LNCaP clone FGC (cell line): ENCODE results near the gene ELOVL7.

Experiments used
- DNase-seq: peaks from one replicate; pipeline ENCODE4 v3.0.0-alpha.2; 2011; ENCODE audit warnings: low read depth
- H3K4me3 ChIP-seq: 2 replicates; pipeline ENCODE4 v1.5.1; 2011; ENCODE audit warnings: mild to moderate bottlenecking, low read depth, low read length, control low read depth
- CTCF ChIP-seq: IDR thresholded peaks from 2 replicates; pipeline ENCODE4 v1.5.1; 2012; ENCODE audit warnings: mild to moderate bottlenecking; ENCODE audit not compliant: control insufficient read depth, insufficient read depth; ENCODE audit errors: extremely low read depth

The ELOVL7 gene

DNA sequence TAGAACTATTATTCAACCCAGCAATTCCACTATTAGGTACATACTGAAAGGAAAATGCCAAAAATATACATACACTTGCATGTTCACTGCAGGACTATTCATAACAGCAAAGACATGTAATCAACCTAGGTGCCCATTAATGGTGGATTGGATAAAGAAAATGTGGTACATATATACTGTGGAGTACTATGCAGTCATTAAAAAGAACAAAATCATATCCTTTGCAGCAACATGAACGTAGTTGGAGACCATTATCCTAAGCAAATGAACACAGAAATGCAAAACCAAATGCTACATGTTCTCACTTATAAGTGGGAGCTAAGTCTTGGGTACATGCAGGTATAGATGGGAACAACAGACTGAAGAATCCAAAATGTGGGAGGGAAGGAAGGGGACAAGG is 67.7 kb downstream of the ELOVL7 start:
- no peak for DNase-seq

GRCh38 chr5:60765019-60765709 is 78.9 kb downstream of the ELOVL7 start:
- DNase-seq = no peak
- H3K4me3 ChIP-seq = no peak overlapping the region
- TF ChIP-seq CTCF = no peak

More for the DNA sequence above, 67.7 kb downstream of the ELOVL7 start:
- TF ChIP-seq CTCF = no peak
- no peak overlapping the region for H3K4me3 ChIP-seq

- H3K4me3 ChIP-seq = no peak overlapping the region
- DNase-seq = no peak
- TF ChIP-seq CTCF = no peak
Observed at GRCh38 chr5:60763061-60763460, 81.0 kb downstream of the ELOVL7 start.

GRCh38 chr5:60754495-60754894 is 89.6 kb downstream of the ELOVL7 start:
- TF ChIP-seq CTCF = no peak
- no peak overlapping the region for H3K4me3 ChIP-seq

DNA sequence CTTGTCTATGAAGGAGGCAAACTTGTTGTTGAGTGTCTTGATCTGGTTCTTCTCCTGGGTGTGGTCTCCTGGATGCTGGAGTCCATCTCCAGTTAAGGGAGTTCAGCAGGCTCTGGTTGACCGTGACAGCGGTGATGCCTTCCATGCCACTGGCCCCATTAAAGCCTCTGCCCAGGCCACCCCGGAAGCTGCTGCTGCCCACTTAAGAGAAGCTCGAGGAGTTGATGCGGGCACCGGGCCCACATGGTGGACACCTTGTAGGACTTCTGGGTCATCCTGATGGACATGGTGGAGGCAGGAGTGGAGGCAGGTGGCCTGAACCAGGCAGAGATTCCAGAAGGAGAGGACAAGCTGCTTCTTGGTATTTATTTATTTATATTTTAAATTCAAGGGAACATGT is 99.4 kb downstream of the ELOVL7 start:
- no peak for DNase-seq
- TF ChIP-seq CTCF = no peak
- no peak overlapping the region for H3K4me3 ChIP-seq

More at GRCh38 chr5:60754495-60754894, 89.6 kb downstream of the ELOVL7 start:
- DNase-seq = no peak

- DNase-seq = no peak
- no peak for TF ChIP-seq CTCF
- H3K4me3 ChIP-seq = no peak overlapping the region
Observed at GRCh38 chr5:60743511-60744314, 100.4 kb downstream of the ELOVL7 start.
